Rectal smooth muscle tissue (tissue), 1 donor: ENCODE measurements around the gene ARHGAP26.
A peak's percentile ranks its signal among the peaks of the same experiment; 100 is the strongest.

Experiments used
- H3K27ac ChIP-seq: one replicate; pipeline ENCODE4 v1.7.0; 2013; ENCODE audit warnings: low read depth, low read length, inconsistent platforms
- H3K27me3 ChIP-seq: one replicate; pipeline ENCODE4 v1.7.0; 2013; ENCODE audit warnings: low read length; ENCODE audit not compliant: control insufficient read depth, insufficient read depth
- H3K36me3 ChIP-seq: one replicate; pipeline ENCODE4 v1.7.0; 2013; ENCODE audit warnings: low read length; ENCODE audit not compliant: control insufficient read depth, insufficient read depth
- H3K4me1 ChIP-seq: one replicate; pipeline ENCODE4 v1.7.0; 2013; ENCODE audit warnings: low read length; ENCODE audit not compliant: control insufficient read depth, insufficient read depth
- H3K4me3 ChIP-seq: one replicate; pipeline ENCODE4 v1.7.0; 2013; ENCODE audit warnings: low read length
- H3K9ac ChIP-seq: one replicate; pipeline ENCODE4 v1.7.0; 2013; ENCODE audit warnings: low read length

The ARHGAP26 gene

DNA sequence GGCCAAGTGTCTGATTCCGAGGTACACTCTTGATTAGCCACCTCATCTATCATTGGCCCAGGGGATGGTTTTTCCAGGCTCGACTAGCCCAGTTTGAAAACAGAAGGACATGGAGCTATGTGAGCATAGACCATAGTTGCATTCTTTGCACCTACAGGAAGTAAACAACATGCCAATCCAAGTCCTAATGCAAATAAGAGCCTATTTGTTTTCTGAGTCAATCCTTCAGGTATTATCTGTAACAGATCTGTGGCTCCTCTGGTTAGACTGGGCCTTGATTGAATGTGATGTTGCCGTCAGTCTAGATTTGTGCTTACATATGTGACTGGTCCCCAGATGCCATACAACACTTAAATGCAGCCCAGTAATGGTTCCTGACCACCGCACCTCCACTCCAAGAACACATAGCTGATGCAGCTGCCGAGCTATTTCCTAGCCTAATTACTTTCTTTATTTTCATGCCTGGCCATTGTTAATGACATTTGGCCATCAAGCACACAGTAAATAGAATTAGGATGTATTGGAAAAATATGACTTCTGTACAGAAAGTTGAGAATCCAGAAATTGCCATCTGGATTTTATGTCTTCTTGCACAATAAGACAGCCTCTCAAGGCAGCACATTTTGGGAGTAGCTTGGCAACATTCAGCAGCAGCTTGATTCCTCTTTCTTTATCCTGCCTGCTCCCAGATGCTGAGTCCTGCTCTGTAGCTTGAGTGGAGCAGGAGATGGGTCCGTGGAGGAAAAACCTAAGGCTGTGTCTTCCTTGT is 29.5 kb upstream of the ARHGAP26 start:
- H3K27ac ChIP-seq = no peak overlapping the region
- H3K4me3 ChIP-seq = no peak overlapping the region
- H3K4me1 ChIP-seq = no peaks in the 10 kb centered on the region
- H3K9ac ChIP-seq = no peak overlapping the region
- H3K27me3 ChIP-seq = no peaks in the 10 kb centered on the region
- no peaks in the 10 kb centered on the region for H3K36me3 ChIP-seq

DNA sequence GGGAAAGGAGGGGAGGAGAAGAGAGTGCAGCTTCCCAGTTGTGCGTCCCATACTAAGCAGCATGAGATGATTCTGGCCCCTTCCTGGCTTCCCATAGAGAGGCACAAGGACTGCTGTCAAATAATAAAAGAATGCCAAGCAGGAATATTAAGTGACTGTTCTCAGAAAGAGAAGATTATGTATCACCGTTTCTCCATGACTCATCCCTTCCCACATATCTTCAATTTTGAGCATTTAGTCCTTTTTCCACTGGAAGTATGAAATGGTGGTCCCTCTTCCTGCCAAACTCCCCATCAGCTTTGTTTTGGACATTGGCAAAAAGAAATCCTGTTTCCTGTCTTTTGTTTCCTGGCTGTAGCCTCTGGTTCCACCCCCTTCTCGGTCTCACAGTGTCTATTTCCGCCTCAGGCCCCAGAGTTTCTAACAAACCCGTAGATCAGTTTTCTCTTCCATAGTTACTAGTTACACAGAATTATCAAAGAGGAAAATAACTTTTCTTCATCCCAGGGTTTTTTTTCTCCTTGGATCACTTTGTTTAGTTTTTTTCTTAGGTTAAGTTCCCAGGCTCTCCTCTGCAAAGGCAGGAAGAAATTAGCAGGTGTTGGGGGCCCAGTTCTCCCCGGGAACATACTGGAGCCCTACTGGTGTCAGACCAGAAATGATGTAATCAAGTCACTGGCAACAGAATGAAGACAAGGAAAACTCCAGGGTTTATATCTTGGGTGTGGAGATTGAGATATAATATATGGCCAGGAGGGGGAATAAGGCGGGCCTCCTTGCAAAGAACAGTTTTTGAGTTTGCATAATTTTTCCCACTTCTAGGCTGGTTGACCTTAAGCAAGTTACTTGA is 26.4 kb upstream of the ARHGAP26 start:
- H3K36me3 ChIP-seq = no peaks in the 10 kb centered on the region
- no peaks in the 10 kb centered on the region for H3K4me1 ChIP-seq
- H3K27ac ChIP-seq = peak overlapping the region; percentile 44
- H3K27me3 ChIP-seq = no peaks in the 10 kb centered on the region
- H3K4me3 ChIP-seq = no peak overlapping the region
- no peak overlapping the region for H3K9ac ChIP-seq

DNA sequence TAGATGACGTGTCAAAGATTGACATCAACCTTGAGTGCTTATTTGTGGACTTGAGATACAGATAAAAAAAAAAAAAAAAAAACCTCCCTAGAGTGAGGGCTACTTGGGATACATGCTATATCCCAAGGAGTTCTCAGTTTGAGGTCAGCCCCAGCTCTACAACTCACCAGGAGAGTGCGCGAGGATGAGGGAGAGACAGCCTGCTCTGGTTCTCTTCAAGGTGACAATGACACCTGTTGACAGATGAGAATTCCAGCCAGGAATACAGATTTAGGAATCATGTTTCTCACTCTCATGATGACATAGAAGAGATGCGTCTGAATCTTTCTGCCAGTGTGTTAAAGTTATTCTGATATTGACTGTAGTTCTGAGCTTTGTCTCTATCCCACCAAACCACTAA is 24.9 kb upstream of the ARHGAP26 start:
- no peaks in the 10 kb centered on the region for H3K4me1 ChIP-seq
- no peak overlapping the region for H3K4me3 ChIP-seq
- H3K27me3 ChIP-seq = no peaks in the 10 kb centered on the region
- no peak overlapping the region for H3K27ac ChIP-seq
- no peak overlapping the region for H3K9ac ChIP-seq
- H3K36me3 ChIP-seq = no peaks in the 10 kb centered on the region

DNA sequence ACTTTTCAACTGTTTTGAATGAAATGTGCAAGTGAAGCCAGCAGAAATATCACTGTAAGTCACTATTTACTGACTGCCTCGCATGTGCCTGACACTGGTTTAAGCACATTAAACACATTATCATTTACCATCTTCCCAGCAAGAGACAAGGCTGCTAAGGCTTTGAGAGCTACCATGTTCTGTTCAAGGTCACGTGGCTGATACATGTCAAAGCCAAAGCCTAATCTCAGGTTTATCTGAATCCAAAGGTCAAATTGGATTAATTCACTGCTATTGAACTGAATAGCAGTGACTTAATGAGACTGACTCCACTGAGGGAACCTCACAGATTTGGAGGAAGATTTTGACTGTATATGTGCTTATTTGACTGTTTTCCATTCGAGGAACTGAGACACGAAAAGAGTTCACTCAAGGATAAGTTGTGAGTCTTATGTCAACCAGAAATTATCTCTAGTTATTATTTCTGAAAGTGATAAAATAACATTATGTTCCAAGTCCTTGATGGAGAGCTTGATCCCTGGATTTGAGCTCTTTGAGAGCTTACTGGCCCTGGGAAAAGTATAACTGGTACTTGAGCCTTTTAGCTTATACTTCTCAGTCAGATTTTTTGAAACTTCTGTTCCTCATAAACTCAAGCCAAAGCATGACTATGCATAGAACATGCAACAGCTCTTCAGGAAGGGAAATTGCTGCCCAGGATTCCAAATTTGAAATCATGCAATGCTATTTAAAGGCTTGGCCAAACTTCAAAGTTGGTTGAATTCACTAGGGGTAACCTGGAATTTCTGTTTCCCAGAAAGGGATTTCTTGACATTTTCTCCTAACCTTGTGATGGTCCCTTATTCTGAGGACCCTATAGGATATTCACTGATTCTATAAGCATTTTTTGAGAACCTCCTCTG is 23.4 kb upstream of the ARHGAP26 start:
- Histone ChIP-seq H3K36me3 (no peaks in the 10 kb centered on the region), H3K9ac (no peak overlapping the region), H3K4me1 (no peaks in the 10 kb centered on the region), H3K4me3 (no peak overlapping the region), H3K27me3 (no peaks in the 10 kb centered on the region), H3K27ac (no peak overlapping the region)

DNA sequence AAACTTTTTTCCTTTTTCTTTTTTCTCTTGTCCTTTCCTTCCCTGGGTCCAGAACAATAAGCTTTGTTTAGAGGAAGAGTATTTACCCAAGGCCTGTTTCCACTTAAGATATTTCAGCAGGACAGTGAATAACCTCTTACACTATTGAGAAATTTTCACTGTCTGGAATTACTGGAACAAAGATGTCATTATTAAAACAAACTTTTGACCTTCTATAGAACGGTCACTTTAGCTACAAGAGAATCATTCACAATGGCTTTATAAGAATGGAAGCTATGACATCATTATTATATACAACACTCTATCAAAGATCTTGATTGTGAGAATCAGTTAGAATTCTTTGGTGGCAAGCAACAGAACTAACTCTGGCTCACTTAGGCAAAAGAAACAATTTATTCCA is 22.0 kb upstream of the ARHGAP26 start:
- no peaks in the 10 kb centered on the region for H3K36me3 ChIP-seq
- H3K4me1 ChIP-seq = peaks cover 2% of the 10 kb centered on the region
- no peak overlapping the region for H3K27ac ChIP-seq
- no peak overlapping the region for H3K9ac ChIP-seq
- no peaks in the 10 kb centered on the region for H3K27me3 ChIP-seq
- H3K4me3 ChIP-seq = no peak overlapping the region

DNA sequence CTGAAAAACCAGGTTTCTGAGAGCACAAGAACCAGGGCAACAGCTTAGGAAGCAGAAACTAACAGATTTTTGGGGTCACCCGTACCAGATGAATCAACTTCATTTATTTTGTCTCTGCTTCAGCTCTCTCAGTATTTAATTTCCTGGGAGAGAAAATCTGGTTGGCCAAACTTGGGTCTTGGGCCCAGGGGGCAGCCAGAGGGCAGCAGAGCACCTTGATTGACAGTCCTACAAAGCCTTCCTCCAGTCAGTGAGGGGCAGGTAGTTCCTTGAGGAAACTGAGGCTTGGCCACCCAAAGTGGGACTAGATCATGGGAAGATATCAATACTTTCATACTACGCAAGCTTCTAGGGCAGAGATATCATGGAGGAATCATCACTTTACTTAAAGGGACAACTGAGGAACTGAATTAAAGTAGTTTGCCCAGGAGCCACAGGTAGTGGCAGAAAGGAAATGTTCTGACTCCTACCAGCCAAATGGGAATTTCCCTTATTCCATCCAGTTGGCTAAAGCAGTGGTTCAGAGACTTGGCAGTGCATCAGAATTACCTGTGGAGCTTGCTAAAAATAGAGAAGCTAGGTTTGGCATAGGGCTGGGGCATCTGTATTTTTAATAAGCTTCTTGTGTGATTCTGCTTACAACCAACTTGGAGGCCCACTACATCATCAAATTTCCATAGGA is 21.5 kb upstream of the ARHGAP26 start:
- no peak overlapping the region for H3K9ac ChIP-seq
- H3K27me3 ChIP-seq = no peaks in the 10 kb centered on the region
- no peak overlapping the region for H3K27ac ChIP-seq
- no peak overlapping the region for H3K4me3 ChIP-seq
- peaks cover 7% of the 10 kb centered on the region for H3K4me1 ChIP-seq
- no peaks in the 10 kb centered on the region for H3K36me3 ChIP-seq

DNA sequence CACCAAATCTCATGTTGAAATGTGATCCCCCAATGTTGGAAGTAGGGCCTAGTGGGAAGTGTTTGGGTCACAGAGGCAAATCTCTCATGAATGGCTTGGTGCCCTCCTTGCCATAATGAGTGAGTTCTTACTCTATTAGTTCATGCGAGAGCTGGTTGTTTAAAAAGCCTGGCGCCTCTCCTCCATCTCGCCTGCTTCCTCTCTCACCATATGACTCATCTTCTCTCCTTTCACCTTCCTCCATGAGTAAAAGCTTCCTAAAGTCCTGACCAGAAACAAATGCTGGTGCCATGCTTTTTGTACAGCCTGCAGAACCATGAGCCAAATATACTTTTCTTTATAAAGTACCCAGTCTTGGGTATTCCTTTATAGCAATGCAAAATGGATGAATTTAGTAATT is 20.9 kb upstream of the ARHGAP26 start:
- Histone ChIP-seq H3K4me3 (no peak overlapping the region), H3K9ac (no peak overlapping the region), H3K27ac (no peak overlapping the region), H3K27me3 (no peaks in the 10 kb centered on the region), H3K4me1 (peaks cover 7% of the 10 kb centered on the region), H3K36me3 (no peaks in the 10 kb centered on the region)

DNA sequence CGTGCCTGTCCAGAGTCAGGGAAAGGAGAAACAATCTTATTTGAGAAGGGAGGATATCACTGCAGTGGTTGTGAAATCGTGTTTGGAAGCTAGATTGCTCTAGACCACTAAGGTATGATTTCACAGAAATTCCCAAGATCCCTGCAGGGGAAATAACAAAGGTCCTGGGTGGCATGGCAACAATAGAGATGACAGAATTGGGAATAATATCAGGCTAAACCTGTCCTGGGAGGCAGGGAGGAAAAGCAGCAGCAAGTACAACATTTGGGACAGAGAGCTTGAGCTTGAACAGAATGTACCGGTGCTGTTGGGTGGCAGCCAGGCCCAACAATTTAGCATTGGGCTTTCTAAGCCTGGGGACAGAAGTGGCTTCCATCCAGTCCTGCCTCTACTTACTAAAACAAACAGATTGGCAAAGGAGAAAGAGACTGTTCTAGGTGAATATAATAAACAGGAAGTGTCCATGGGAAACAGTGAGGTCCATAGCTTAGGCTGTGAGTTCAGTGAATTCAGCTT is 17.0 kb upstream of the ARHGAP26 start:
- peaks cover 7% of the 10 kb centered on the region for H3K4me1 ChIP-seq
- no peaks in the 10 kb centered on the region for H3K36me3 ChIP-seq
- H3K27ac ChIP-seq = peak overlapping the region; percentile 70
- H3K9ac ChIP-seq = no peak overlapping the region
- H3K27me3 ChIP-seq = no peaks in the 10 kb centered on the region
- H3K4me3 ChIP-seq = no peak overlapping the region

DNA sequence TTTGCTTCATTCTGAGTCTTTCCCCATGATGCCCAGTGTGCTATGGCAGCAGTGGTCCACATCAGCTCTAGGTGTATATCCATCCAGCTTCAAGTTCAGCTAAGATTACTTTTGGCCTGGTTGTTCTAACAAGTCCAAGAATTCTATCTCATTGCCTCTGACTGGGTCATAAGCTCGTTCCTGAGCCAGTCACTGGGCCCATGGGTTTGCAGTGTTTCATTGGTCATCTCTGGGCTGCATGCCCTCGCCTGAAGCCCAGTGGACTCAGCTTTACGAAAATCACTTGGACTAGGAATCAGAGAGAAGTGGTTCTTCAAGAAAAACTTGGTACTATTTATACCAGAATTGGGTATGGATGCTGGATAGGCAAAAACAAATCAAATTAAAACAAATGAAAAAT is 16.1 kb upstream of the ARHGAP26 start:
- Histone ChIP-seq H3K36me3 (no peaks in the 10 kb centered on the region), H3K4me1 (peaks cover 7% of the 10 kb centered on the region), H3K9ac (no peak overlapping the region), H3K27ac (peak overlapping the region; percentile 70), H3K4me3 (no peak overlapping the region), H3K27me3 (no peaks in the 10 kb centered on the region)

DNA sequence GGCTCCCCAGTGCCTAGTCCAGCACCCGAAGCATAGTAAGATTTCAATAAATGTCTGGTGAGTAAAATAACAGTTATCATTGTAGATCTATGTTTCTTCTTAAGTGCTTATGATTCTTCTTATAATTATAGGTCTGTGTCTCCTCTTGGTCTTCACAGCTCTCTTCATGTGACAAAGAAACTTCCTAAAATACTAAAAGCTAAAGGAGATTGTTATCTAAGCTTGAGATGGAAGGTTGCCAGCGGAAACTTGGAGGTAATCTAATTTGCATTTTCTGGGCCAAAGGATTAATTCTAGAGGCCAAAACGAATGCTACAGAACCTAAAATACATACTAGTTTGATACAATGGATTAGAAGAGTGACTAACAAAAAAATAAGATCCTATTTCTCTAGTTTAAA is 13.6 kb upstream of the ARHGAP26 start:
- H3K4me3 ChIP-seq = no peak overlapping the region
- H3K9ac ChIP-seq = no peak overlapping the region
- H3K27ac ChIP-seq = no peak overlapping the region
- H3K4me1 ChIP-seq = peaks cover 7% of the 10 kb centered on the region
- no peaks in the 10 kb centered on the region for H3K27me3 ChIP-seq
- H3K36me3 ChIP-seq = no peaks in the 10 kb centered on the region

DNA sequence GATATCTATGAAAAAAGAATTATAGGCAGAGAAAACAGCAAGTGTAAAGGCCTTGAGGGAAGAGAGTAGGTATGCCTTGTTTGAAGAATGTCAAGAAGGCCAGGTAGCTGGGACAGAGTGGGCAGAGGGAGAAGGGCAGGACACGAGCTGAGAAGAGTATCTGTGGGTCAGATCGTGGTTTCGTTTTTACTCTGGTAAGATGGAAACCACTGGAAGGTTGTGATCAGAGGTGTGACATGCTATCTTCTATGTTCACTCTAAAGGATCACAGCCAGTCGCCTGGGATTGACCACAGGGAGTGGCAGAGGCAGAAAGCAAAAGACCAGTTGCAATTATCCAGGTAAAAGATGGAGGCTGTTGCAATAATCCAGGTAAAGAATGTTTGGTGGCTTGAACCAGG is 12.6 kb upstream of the ARHGAP26 start:
- H3K4me1 ChIP-seq = peaks cover 7% of the 10 kb centered on the region
- no peak overlapping the region for H3K4me3 ChIP-seq
- H3K27ac ChIP-seq = no peak overlapping the region
- H3K27me3 ChIP-seq = no peaks in the 10 kb centered on the region
- no peaks in the 10 kb centered on the region for H3K36me3 ChIP-seq
- H3K9ac ChIP-seq = no peak overlapping the region
